Chondrocyte (in vitro differentiated cells): ENCODE measurements around the gene SCAPER. TPM values are rescaled to one million over a fixed set of nuclear protein-coding genes. Genes with fewer than 3 reads are reported as not detected.

Experiments
- DNase-seq: peaks from one replicate; pipeline ENCODE4 v3.0.0; 2021; ENCODE audit warnings: mixed read lengths, low spot score
- H3K27ac Mint-ChIP-seq: one replicate; pipeline ENCODE4 v1.8.0; 2021; ENCODE audit warnings: mild to moderate bottlenecking, moderate library complexity, mixed read lengths; ENCODE audit not compliant: unreplicated experiment
- H3K27me3 Mint-ChIP-seq: 2 replicates; pipeline ENCODE4 v1.8.0; 2021; ENCODE audit warnings: low read depth, mixed read lengths
- H3K36me3 Mint-ChIP-seq: 2 replicates; pipeline ENCODE4 v1.8.0; 2021; ENCODE audit warnings: low read depth, mixed read lengths
- H3K4me1 Mint-ChIP-seq: 2 replicates; pipeline ENCODE4 v1.8.0; 2021; ENCODE audit warnings: low read depth, mild to moderate bottlenecking, mixed read lengths
- H3K4me3 Mint-ChIP-seq: one replicate; pipeline ENCODE4 v1.8.0; 2021; ENCODE audit warnings: mild to moderate bottlenecking, moderate library complexity, mixed read lengths; ENCODE audit not compliant: unreplicated experiment
- H3K9me3 Mint-ChIP-seq: 2 replicates; pipeline ENCODE4 v1.8.0; 2021; ENCODE audit warnings: low read depth, mixed read lengths
- CTCF ChIP-seq: fragments of 200-600 bp; sonication (generic); IDR thresholded peaks from 2 replicates; pipeline ENCODE4 v1.5.0; 2021; ENCODE audit warnings: antibody characterized with exemption, mild to moderate bottlenecking, moderate library complexity
- total RNA-seq: library from RNA; stranded (reverse); gene quantifications from 3 replicates; pipeline ENCODE4 v1.2.1, GENCODE V29; 2021

Gene SCAPER
- total RNA-seq, 1 donor from 2014 or later = 17.3 TPM

- no peak for TF ChIP-seq CTCF
- DNase-seq = no peak
- Mint-ChIP-seq H3K4me3 (no peak overlapping the region), H3K27me3 (no peaks in the 10 kb centered on the region), H3K4me1 (no peaks in the 10 kb centered on the region), H3K36me3 (peaks cover 25% of the 10 kb centered on the region), H3K27ac (no peak overlapping the region), H3K9me3 (no peaks in the 10 kb centered on the region)
These were observed 42.3 kb upstream of the SCAPER start for GRCh38 chr15:76947454-76947853.

- no peaks in the 10 kb centered on the region for H3K9me3 Mint-ChIP-seq
- no peak overlapping the region for H3K4me3 Mint-ChIP-seq
- no peaks in the 10 kb centered on the region for H3K4me1 Mint-ChIP-seq
- H3K27me3 Mint-ChIP-seq = no peaks in the 10 kb centered on the region
- H3K36me3 Mint-ChIP-seq = peaks cover 22% of the 10 kb centered on the region
- no peak overlapping the region for H3K27ac Mint-ChIP-seq
- TF ChIP-seq CTCF = no peak
- no peak for DNase-seq
These were observed 40.5 kb upstream of the SCAPER start for GRCh38 chr15:76945494-76946093.

- Mint-ChIP-seq H3K4me3 (no peak overlapping the region), H3K27me3 (no peaks in the 10 kb centered on the region), H3K9me3 (no peaks in the 10 kb centered on the region), H3K27ac (no peak overlapping the region), H3K4me1 (peaks cover 6% of the 10 kb centered on the region), H3K36me3 (peaks cover 13% of the 10 kb centered on the region)
- TF ChIP-seq CTCF = no peak
- DNase-seq = no peak
These were observed 37.2 kb upstream of the SCAPER start for GRCh38 chr15:76942331-76942730.

GRCh38 chr15:76941636-76942035 lies 36.5 kb upstream of the SCAPER start:
- Mint-ChIP-seq H3K4me3 (no peak overlapping the region), H3K9me3 (no peaks in the 10 kb centered on the region), H3K27ac (peak overlapping the region; percentile 27), H3K4me1 (peaks cover 6% of the 10 kb centered on the region), H3K36me3 (peaks cover 15% of the 10 kb centered on the region), H3K27me3 (no peaks in the 10 kb centered on the region)
- DNase-seq = no peak
- TF ChIP-seq CTCF = peak; percentile 4

- no peaks in the 10 kb centered on the region for H3K27me3 Mint-ChIP-seq
- no peaks in the 10 kb centered on the region for H3K9me3 Mint-ChIP-seq
- no peak for DNase-seq
- H3K27ac Mint-ChIP-seq = peak overlapping the region; percentile 32
- peaks cover 6% of the 10 kb centered on the region for H3K4me1 Mint-ChIP-seq
- no peak overlapping the region for H3K4me3 Mint-ChIP-seq
- H3K36me3 Mint-ChIP-seq = peaks cover 13% of the 10 kb centered on the region
- no peak for TF ChIP-seq CTCF
These were observed 34.6 kb upstream of the SCAPER start for GRCh38 chr15:76939715-76940114.
